CD4-positive, alpha-beta T cell treated with Interleukin-10 for 1 hour (primary cell): Measurements from ENCODE around the gene FAM3B.

Source experiments
- DNase-seq: peaks from one replicate; pipeline ENCODE4 v3.0.0-alpha.2; 2020

Gene FAM3B

GRCh38 chr21:41398251-41398650, 81.7 kb downstream of the FAM3B start:
- no peak for DNase-seq

GRCh38 chr21:41398831-41399230, 82.2 kb downstream of the FAM3B start:
- DNase-seq: no peak

GRCh38 chr21:41399246-41399800, 82.7 kb downstream of the FAM3B start:
- DNase-seq: no peak

- DNase-seq: no peak
Measured at GRCh38 chr21:41402231-41402630, 85.6 kb downstream of the FAM3B start.

GRCh38 chr21:41402796-41403195, 86.2 kb downstream of the FAM3B start:
- no peak for DNase-seq

GRCh38 chr21:41403331-41403730, 86.7 kb downstream of the FAM3B start:
- no peak for DNase-seq

- DNase-seq: no peak
Measured at GRCh38 chr21:41403966-41404365, 87.4 kb downstream of the FAM3B start.

GRCh38 chr21:41405321-41405720, 88.7 kb downstream of the FAM3B start:
- DNase-seq: no peak

GRCh38 chr21:41406340-41406739, 89.7 kb downstream of the FAM3B start:
- no peak for DNase-seq
